GM18517 (cell line): Measurements from ENCODE around the gene PACSIN1.

Source experiments
- ATAC-seq: cut with Tn5 transposase; IDR thresholded peaks from one replicate; pipeline ENCODE4 v1.9.1; 2021; ENCODE audit warnings: mild to moderate bottlenecking, moderate library complexity; ENCODE audit not compliant: unreplicated experiment

PACSIN1 gene

GRCh38 chr6:34526992-34527728, 61.3 kb downstream of the PACSIN1 start:
- ATAC-seq = peak; percentile 70

- no peak for ATAC-seq
Observed at GRCh38 chr6:34527751-34528670, 62.1 kb downstream of the PACSIN1 start.

- ATAC-seq = no peak
Observed at GRCh38 chr6:34528996-34529664, 63.3 kb downstream of the PACSIN1 start.

- ATAC-seq = no peak
Observed at GRCh38 chr6:34529665-34530327, 63.9 kb downstream of the PACSIN1 start.

- no peak for ATAC-seq
Observed at GRCh38 chr6:34530753-34531365, 65.0 kb downstream of the PACSIN1 start.

GRCh38 chr6:34531580-34532201, 65.8 kb downstream of the PACSIN1 start:
- ATAC-seq = no peak

GRCh38 chr6:34532230-34532629, 66.4 kb downstream of the PACSIN1 start:
- no peak for ATAC-seq

- ATAC-seq = no peak
Observed at GRCh38 chr6:34534146-34534545, 68.3 kb downstream of the PACSIN1 start.

- no peak for ATAC-seq
Observed at GRCh38 chr6:34534656-34535055, 68.8 kb downstream of the PACSIN1 start.

- no peak for ATAC-seq
Observed at GRCh38 chr6:34535199-34535598, 69.3 kb downstream of the PACSIN1 start.

- ATAC-seq = no peak
Observed at GRCh38 chr6:34535646-34536045, 69.8 kb downstream of the PACSIN1 start.

GRCh38 chr6:34536251-34536958, 70.5 kb downstream of the PACSIN1 start:
- ATAC-seq = no peak

- no peak for ATAC-seq
Observed at GRCh38 chr6:34536959-34537848, 71.3 kb downstream of the PACSIN1 start.

- ATAC-seq = no peak
Observed at GRCh38 chr6:34537922-34538550, 72.2 kb downstream of the PACSIN1 start.

- no peak for ATAC-seq
Observed at GRCh38 chr6:34538581-34538980, 72.7 kb downstream of the PACSIN1 start.

GRCh38 chr6:34539181-34539580, 73.3 kb downstream of the PACSIN1 start:
- ATAC-seq = no peak

- ATAC-seq = no peak
Observed at GRCh38 chr6:34540222-34540621, 74.3 kb downstream of the PACSIN1 start.

GRCh38 chr6:34540841-34541240, 75.0 kb downstream of the PACSIN1 start:
- ATAC-seq = no peak
